GM21619 (cell line): ENCODE data around the gene BATF2.
A peak's percentile ranks its signal among the peaks of the same experiment; 100 is the strongest.
"Not testable (repeated sequence)": the region's sequence is repeated elsewhere in the genome, so short reads cannot be mapped to it uniquely, and the experiment has no call there.

Experiments used
- ATAC-seq: cut with Tn5 transposase; IDR thresholded peaks from one replicate; pipeline ENCODE4 v1.9.1; 2021; ENCODE audit not compliant: unreplicated experiment

The BATF2 gene

GRCh38 chr11:64996710-64997380, at the start of gene BATF2:
Gene BATF2, minus strand, starts transcription at chr11:64996971. Its CDS starts 57 bp downstream, at chr11:64996914.
- ATAC-seq = no peak

- no peak for ATAC-seq
Measured at GRCh38 chr11:65045728-65046127, 49.0 kb upstream of the BATF2 start.

- no peak for ATAC-seq
Measured at GRCh38 chr11:65045061-65045460, 48.3 kb upstream of the BATF2 start.

GRCh38 chr11:65043881-65044501, 47.2 kb upstream of the BATF2 start:
- no peak for ATAC-seq

GRCh38 chr11:65042891-65043290, 46.1 kb upstream of the BATF2 start:
- no peak for ATAC-seq

GRCh38 chr11:65040847-65041622, 44.3 kb upstream of the BATF2 start, which contains the start of gene SAC3D1:
Gene SAC3D1, plus strand, starts transcription at chr11:65041210. Its CDS starts 83 bp downstream, at chr11:65041293.
- peak; percentile 82 for ATAC-seq

GRCh38 chr11:65040520-65040846, 43.7 kb upstream of the BATF2 start:
- ATAC-seq = no peak

GRCh38 chr11:65036931-65037330, 40.2 kb upstream of the BATF2 start:
- ATAC-seq = no peak

- no peak for ATAC-seq
Measured at GRCh38 chr11:65035579-65035978, 38.8 kb upstream of the BATF2 start.

GRCh38 chr11:65034423-65034822, 37.7 kb upstream of the BATF2 start:
- no peak for ATAC-seq

GRCh38 chr11:65032216-65032615, 35.4 kb upstream of the BATF2 start:
- ATAC-seq = no peak

- ATAC-seq = peak; percentile 79
Measured at GRCh38 chr11:65027213-65028067, 30.7 kb upstream of the BATF2 start, which contains the start of gene SNX15. Gene SNX15, plus strand, starts transcription at chr11:65027439. Its CDS starts 99 bp downstream, at chr11:65027538.

- no peak for ATAC-seq
Measured at GRCh38 chr11:65026810-65027209, 30.0 kb upstream of the BATF2 start.

- not testable (repeated sequence) for ATAC-seq
Measured at GRCh38 chr11:65023502-65023901, 26.7 kb upstream of the BATF2 start.

GRCh38 chr11:65021509-65021908, 24.7 kb upstream of the BATF2 start:
- ATAC-seq = no peak

- ATAC-seq = no peak
Measured at GRCh38 chr11:65021003-65021402, 24.2 kb upstream of the BATF2 start.

GRCh38 chr11:65019824-65020223, 23.1 kb upstream of the BATF2 start:
- ATAC-seq = no peak

GRCh38 chr11:65017937-65018336, 21.2 kb upstream of the BATF2 start:
- ATAC-seq = no peak

GRCh38 chr11:65016705-65017104, 19.9 kb upstream of the BATF2 start:
- ATAC-seq = no peak

GRCh38 chr11:65014726-65015227, 18.0 kb upstream of the BATF2 start:
- ATAC-seq = no peak
